Heart left ventricle (tissue), 16 donors: ENCODE results near the gene RNF121. TPM values are rescaled to one million over a fixed set of nuclear protein-coding genes. Genes with fewer than 3 reads are reported as not detected.
A peak's percentile ranks its signal among the peaks of the same experiment; 100 is the strongest.

ENCODE experiments used
- ATAC-seq, 4 donors: fragments of 200-7000 bp; cut with Tn5 transposase; one replicate each; pipeline ENCODE4 v1.9.1; 2020 to 2022; ENCODE audit warnings: moderate library complexity in 4 of 4, mild to moderate bottlenecking in 3 of 4, moderate number of reproducible peaks in 1 of 4
- DNase-seq, 5 donors: peaks; one replicate each; pipeline ENCODE4 v3.0.0-alpha.2; 2020
- H3K27ac ChIP-seq, 12 donors: fragments of 200-600 bp; sonication (generic) in 4 of 12; one replicate each; pipeline versions ENCODE4 v1.5.0 to v1.8.0; 2016 to 2022; ENCODE audit warnings: mild to moderate bottlenecking in 2 of 12
- H3K27me3 ChIP-seq, 9 donors: fragments of 200-600 bp; sonication (generic) in 2 of 9; one replicate each; pipeline versions ENCODE4 v1.5.1 to v1.8.0; 2016 to 2022; ENCODE audit warnings: mild to moderate bottlenecking in 3 of 9
- H3K36me3 ChIP-seq, 9 donors: fragments of 200-600 bp; sonication (generic) in 2 of 9; one replicate each; pipeline versions ENCODE4 v1.5.0 to v1.8.0; 2018 to 2022; ENCODE audit warnings: mild to moderate bottlenecking in 2 of 9
- H3K4me1 ChIP-seq, 12 donors: fragments of 200-600 bp; sonication (generic) in 4 of 12; one replicate each; pipeline versions ENCODE4 v1.5.0 to v1.8.0; 2016 to 2022; ENCODE audit warnings: mild to moderate bottlenecking in 3 of 12
- H3K4me3 ChIP-seq, 12 donors: fragments of 200-600 bp; sonication (generic) in 4 of 12; one replicate each; pipeline versions ENCODE4 v1.5.0 to v1.8.0; 2017 to 2022; ENCODE audit warnings: mild to moderate bottlenecking in 9 of 12, moderate library complexity in 4 of 12
- H3K9me3 ChIP-seq, 12 donors: fragments of 200-600 bp; sonication (generic) in 4 of 12; one replicate each; pipeline versions ENCODE4 v1.5.0 to v1.8.0; 2016 to 2022; ENCODE audit warnings: mild to moderate bottlenecking in 1 of 12
- CTCF ChIP-seq, 12 donors: fragments of 200-600 bp; sonication (generic) in 4 of 12; IDR thresholded peaks; one replicate each; pipeline versions ENCODE4 v1.5.0 to v1.8.0; 2018 to 2022; ENCODE audit warnings: antibody characterized with exemption in 12 of 12, mild to moderate bottlenecking in 5 of 12
- POLR2A ChIP-seq, 2 donors: fragments of 450-650 bp; IDR thresholded peaks; one replicate each; pipeline ENCODE4 v1.6.1; 2017; ENCODE audit warnings: antibody characterized with exemption in 2 of 2, mild to moderate bottlenecking in 2 of 2, moderate library complexity in 2 of 2
- WGBS, 4 donors: extraction: QIAGEN DNeasy Blood & Tissue Kit in 2 of 4; methylation state at CpG; one replicate each; pipeline versions ENCODE4 v1.1.5 to v1.1.7; 2013 to 2018; 5-methylcytosine and 5-hydroxymethylcytosine counted together
- intact Hi-C, 10 donors: fragments of 100-400 bp; cut with DNase I; formaldehyde crosslinking; loops; one replicate each; pipeline versions ENCODE4 v1.11.1 to v1.14.2; 2022
- polyA plus RNA-seq, 2 donors: library from polyadenylated mRNA; stranded (reverse); fragments of 200-250 nt; gene quantifications; one replicate each; pipeline ENCODE4 v1.2.3, GENCODE V29; 2013
- total RNA-seq, 9 donors: library from RNA; depleted of rRNA in 2 of 9; stranded (reverse); fragments of >200 nt in 2 of 9; fragmentation: NEBNext Ultra II Directional in 3 of 9; extraction: Animal tissue kit (Norgen Biotek cat#: 25700) in 3 of 9; gene quantifications; one replicate each; pipeline versions ENCODE4 v1.1.0 to v1.2.4, GENCODE V29; 2016 to 2023
- donor health status: ischemic (EF 13 %, LVEDD 7.1; RV severe dilation, severe dysfunction).
- donor health status: healthy with polysubstance abuse.
- donor health status: DM: no; HTN: yes; CAD: no.
- donor health status: DM: no; HTN: no; CAD: no.
- donor health status: ischemic (EF 25% LVEDD 6.9; RV normal size, moderate dysfunction).
- donor health status: ischemic (EF 25% LVEDD 5.7; RV mildly dilated, moderate dysfunction).
- donor health status: healthy.
- donor health status: DM: yes; HTN: yes; CAD: no.
- donor health status: ischemic (EF 35%, LVEDD 5.7; RV mildly dilated, moderate dysfunction).
- donor health status: nonischemic (EF 11% LVEDD 7.7; RV severe dilation, severe dysfunction).
- donor health status: DM: yes; HTN: yes; CAD: no.
- donor health status: PGD.
- donor health status: ischemic (EF 29% LVEDD 5.4; RV normal size, mild dysfunction).
- donor health status: nonischemic (EF 23%, LVEDD 6.1; RV moderate dilation, normal function).

The RNF121 gene
- total and polyA plus RNA-seq, 11 donors = 8.0 to 45.3 (median 22.0) TPM

DNA sequence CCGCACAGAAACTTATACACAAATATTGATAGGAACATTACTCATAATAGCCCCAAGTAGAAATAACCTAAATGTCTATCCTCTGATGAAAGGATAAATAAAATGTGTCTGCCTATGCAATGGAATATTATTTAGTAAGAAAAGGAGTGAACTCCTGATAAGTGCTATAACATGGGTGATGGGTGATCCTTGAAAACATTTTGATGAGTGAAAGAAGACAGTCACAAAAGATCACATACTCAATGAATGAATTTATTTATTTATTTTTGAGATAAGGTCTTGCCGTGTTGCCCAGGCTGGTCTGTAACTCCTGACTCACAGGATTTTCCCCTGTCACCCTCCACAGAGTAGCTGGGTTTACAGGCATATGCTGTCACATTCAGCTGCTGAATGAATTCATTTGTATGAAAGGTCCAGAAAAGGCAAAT is 17.3 kb downstream of the RNF121 start:
- Histone ChIP-seq H3K4me1 (peaks cover 0 to 38% (median 10%) of the 10 kb centered on the region in 12 donors), H3K36me3 (peaks cover 0 to 8% (median 0%) of the 10 kb centered on the region in 9 donors), H3K27me3 (no peaks in the 10 kb centered on the region), H3K4me3 (no peak overlapping the region), H3K9me3 (no peaks in the 10 kb centered on the region), H3K27ac (no peak overlapping the region)
- WGBS, 4 donors = 55 to 65% (median 60%) methylated on average over 2 of the region's 2 CpGs
- intact Hi-C loops = no loop called here
- TF ChIP-seq POLR2A (IDR thresholded peaks at IDR 0.05) (no peak), CTCF (IDR thresholded peaks at IDR 0.05) (no peak)
- ATAC-seq = peak in 1 of 4 donors; percentile 31
- no peak for DNase-seq

DNA sequence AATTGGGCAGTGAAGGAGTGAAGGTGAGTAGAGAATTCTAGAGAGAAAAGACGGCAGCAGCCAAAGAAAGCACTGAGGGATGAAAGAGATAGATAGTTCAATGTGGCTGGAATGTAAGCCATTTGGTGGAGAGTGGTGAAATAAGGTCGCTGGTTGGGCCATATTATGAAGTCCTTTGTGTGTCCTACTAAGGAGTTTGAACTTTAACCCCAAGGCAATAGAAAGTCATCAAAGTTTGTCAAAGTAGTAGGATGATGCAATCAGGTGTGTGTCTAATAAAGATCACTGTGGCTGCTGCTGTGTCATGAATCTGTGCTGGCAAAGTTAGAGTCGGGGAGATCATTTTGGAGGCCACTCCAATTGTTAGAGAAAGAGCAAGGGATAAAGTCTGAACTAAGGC is 18.7 kb downstream of the RNF121 start:
- DNase-seq (no peak), ATAC-seq (no peak)
- TF ChIP-seq POLR2A (IDR thresholded peaks at IDR 0.05) = no peak
- TF ChIP-seq CTCF (IDR thresholded peaks at IDR 0.05) = no peak
- peaks cover 0 to 8% (median 0%) of the 10 kb centered on the region in 9 donors for H3K36me3 ChIP-seq
- 88 to 93% (median 89%) methylated on average over 3 of the region's 3 CpGs for WGBS, 4 donors
- intact Hi-C loops = no loop called here
- no peaks in the 10 kb centered on the region for H3K9me3 ChIP-seq
- peaks cover 0 to 38% (median 10%) of the 10 kb centered on the region in 12 donors for H3K4me1 ChIP-seq
- no peaks in the 10 kb centered on the region for H3K27me3 ChIP-seq
- H3K27ac ChIP-seq = no peak overlapping the region
- no peak overlapping the region for H3K4me3 ChIP-seq

- H3K4me3 ChIP-seq = no peak overlapping the region
- H3K4me1 ChIP-seq = peaks cover 0 to 33% (median 10%) of the 10 kb centered on the region in 12 donors
- ATAC-seq (peak in 1 of 4 donors; percentile 38), DNase-seq (no peak)
- H3K36me3 ChIP-seq = peaks cover 0 to 6% (median 0%) of the 10 kb centered on the region in 9 donors
- 73 to 87% (median 82%) methylated on average over 7 of the region's 7 CpGs for WGBS, 4 donors
- no peak for TF ChIP-seq POLR2A (IDR thresholded peaks at IDR 0.05)
- TF ChIP-seq CTCF (IDR thresholded peaks at IDR 0.05) = no peak
- H3K27me3 ChIP-seq = no peaks in the 10 kb centered on the region
- intact Hi-C loops = no loop called here
- no peak overlapping the region for H3K27ac ChIP-seq
- no peaks in the 10 kb centered on the region for H3K9me3 ChIP-seq
Observed at GRCh38 chr11:71948314-71949027, 19.6 kb downstream of the RNF121 start.

DNA sequence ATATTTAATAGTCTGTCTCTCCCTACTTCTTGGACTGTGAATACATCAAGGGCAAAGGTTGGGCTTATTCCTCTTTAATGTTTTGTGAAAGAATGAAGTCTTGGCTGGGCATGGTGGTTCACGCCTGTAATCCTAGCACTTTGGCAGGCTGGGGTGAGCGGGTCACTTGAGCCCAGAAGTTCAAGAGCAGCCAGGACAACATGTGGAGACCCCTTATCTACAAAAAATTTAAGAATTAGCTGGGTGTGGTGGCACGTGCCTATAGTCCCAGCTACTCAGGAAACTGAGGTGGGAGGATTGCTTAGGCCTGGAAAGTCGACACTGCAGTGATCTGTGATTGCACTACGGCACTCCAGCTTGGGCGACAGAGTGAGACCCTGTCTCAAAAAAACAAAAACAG is 20.2 kb downstream of the RNF121 start:
- H3K9me3 ChIP-seq = no peaks in the 10 kb centered on the region
- intact Hi-C loops = no loop called here
- H3K4me1 ChIP-seq = peaks cover 0 to 33% (median 10%) of the 10 kb centered on the region in 12 donors
- WGBS, 4 donors = 71 to 82% (median 74%) methylated on average over 6 of the region's 6 CpGs
- H3K36me3 ChIP-seq = peaks cover 0 to 5% (median 0%) of the 10 kb centered on the region in 9 donors
- H3K27me3 ChIP-seq = no peaks in the 10 kb centered on the region
- no peak overlapping the region for H3K4me3 ChIP-seq
- ATAC-seq (no peak), DNase-seq (no peak)
- no peak for TF ChIP-seq POLR2A (IDR thresholded peaks at IDR 0.05)
- TF ChIP-seq CTCF (IDR thresholded peaks at IDR 0.05) = no peak
- no peak overlapping the region for H3K27ac ChIP-seq
